Measurements from ENCODE around the gene HBZ. TPM values are rescaled to one million over a fixed set of nuclear protein-coding genes. Genes with fewer than 3 reads are reported as not detected.

The HBZ gene
- total and polyA plus RNA-seq, 2 experiments from 2014 or later: 0.28 TPM; not detected in 1

- H3K36me3 ChIP-seq (replicated peaks; ENCODE audit: insufficient read depth, low read depth): no peaks in the 10 kb centered on the region
- DNase-seq (ENCODE audit: low spot score): no peak
- no peaks in the 10 kb centered on the region for H3K27me3 ChIP-seq
- no peak overlapping the region for H3K27ac ChIP-seq
- H3K79me2 ChIP-seq: peaks cover 19% of the 10 kb centered on the region
- peaks cover 6% of the 10 kb centered on the region for H4K20me1 ChIP-seq (ENCODE audit: insufficient read depth, poor library complexity, severe bottlenecking)
- H3K4me2 ChIP-seq: no peak overlapping the region
- no peak overlapping the region for H3K4me3 ChIP-seq
- TF ChIP-seq EZH2phosphoT487 (IDR thresholded peaks at IDR 0.05; ENCODE audit: low read depth, severe bottlenecking, unreplicated experiment) (no peak), CTCF (IDR thresholded peaks at IDR 0.05; ENCODE audit: poor library complexity) (no peak), EZH2 (IDR thresholded peaks at IDR 0.05; ENCODE audit: borderline replicate concordance) (no peak)
- 98% methylated on average over 2 of the region's 2 CpGs for WGBS (ENCODE audit: low lambda C conversion rate, missing lambda C conversion rate)
- H3K9me2 ChIP-seq (replicated peaks; ENCODE audit: insufficient read depth): no peaks in the 10 kb centered on the region
- H3K4me1 ChIP-seq (ENCODE audit: insufficient read depth): no peaks in the 10 kb centered on the region
- H3K9me3 ChIP-seq (ENCODE audit: low read depth): no peaks in the 10 kb centered on the region
- H2AFZ ChIP-seq: no peak overlapping the region
These were observed 23.4 kb upstream of the HBZ start for GRCh38 chr16:129075-129474.

- Histone ChIP-seq H3K36me3 (replicated peaks; ENCODE audit: insufficient read depth, low read depth) (no peaks in the 10 kb centered on the region), H4K20me1 (ENCODE audit: insufficient read depth, poor library complexity, severe bottlenecking) (no peaks in the 10 kb centered on the region), H3K4me3 (no peak overlapping the region), H3K79me2 (peaks cover 28% of the 10 kb centered on the region), H3K27me3 (no peaks in the 10 kb centered on the region), H3K27ac (no peak overlapping the region), H3K9me2 (replicated peaks; ENCODE audit: insufficient read depth) (no peaks in the 10 kb centered on the region), H3K9me3 (ENCODE audit: low read depth) (no peaks in the 10 kb centered on the region), H2AFZ (no peak overlapping the region), H3K4me2 (no peak overlapping the region), H3K4me1 (ENCODE audit: insufficient read depth) (no peaks in the 10 kb centered on the region)
- no peak for TF ChIP-seq EZH2 (IDR thresholded peaks at IDR 0.05; ENCODE audit: borderline replicate concordance)
- TF ChIP-seq EZH2phosphoT487 (IDR thresholded peaks at IDR 0.05; ENCODE audit: low read depth, severe bottlenecking, unreplicated experiment): no peak
- TF ChIP-seq CTCF (IDR thresholded peaks at IDR 0.05; ENCODE audit: poor library complexity): no peak
- 94% methylated on average over 15 of the region's 15 CpGs for WGBS (ENCODE audit: low lambda C conversion rate, missing lambda C conversion rate)
- DNase-seq (ENCODE audit: low spot score): no peak
These were observed 21.8 kb upstream of the HBZ start for GRCh38 chr16:130533-131173.

- no peaks in the 10 kb centered on the region for H3K27me3 ChIP-seq
- no peak overlapping the region for H3K4me3 ChIP-seq
- H3K27ac ChIP-seq: no peak overlapping the region
- H3K4me1 ChIP-seq (ENCODE audit: insufficient read depth): no peaks in the 10 kb centered on the region
- H3K36me3 ChIP-seq (replicated peaks; ENCODE audit: insufficient read depth, low read depth): no peaks in the 10 kb centered on the region
- H2AFZ ChIP-seq: no peak overlapping the region
- peaks cover 40% of the 10 kb centered on the region for H3K79me2 ChIP-seq
- DNase-seq (ENCODE audit: low spot score): no peak
- 98% methylated on average over 7 of the region's 7 CpGs for WGBS (ENCODE audit: low lambda C conversion rate, missing lambda C conversion rate)
- H3K4me2 ChIP-seq: no peak overlapping the region
- H3K9me3 ChIP-seq (ENCODE audit: low read depth): no peaks in the 10 kb centered on the region
- TF ChIP-seq CTCF (IDR thresholded peaks at IDR 0.05; ENCODE audit: poor library complexity): no peak
- no peak for TF ChIP-seq EZH2phosphoT487 (IDR thresholded peaks at IDR 0.05; ENCODE audit: low read depth, severe bottlenecking, unreplicated experiment)
- TF ChIP-seq EZH2 (IDR thresholded peaks at IDR 0.05; ENCODE audit: borderline replicate concordance): no peak
- H3K9me2 ChIP-seq (replicated peaks; ENCODE audit: insufficient read depth): no peaks in the 10 kb centered on the region
- H4K20me1 ChIP-seq (ENCODE audit: insufficient read depth, poor library complexity, severe bottlenecking): no peaks in the 10 kb centered on the region
These were observed 20.3 kb upstream of the HBZ start for GRCh38 chr16:132120-132519.

Data from hepatocyte (in vitro differentiated cells).